Spleen (tissue), 11 donors: ENCODE data around the gene KCNK7. TPM values are rescaled to one million over a fixed set of nuclear protein-coding genes. Genes with fewer than 3 reads are reported as not detected.
A peak's percentile ranks its signal among the peaks of the same experiment; 100 is the strongest.

ENCODE experiments used
- DNase-seq: peaks from one replicate; pipeline ENCODE4 v3.0.0-alpha.2; 2020
- H3K27ac ChIP-seq, 8 donors: fragments of 200-600 bp; sonication (generic) in 7 of 8; 1 replicate in 4 of 8; 2 replicates in 4 of 8; pipeline versions ENCODE4 v1.5.0 to v1.8.0; 2016 to 2021; ENCODE audit warnings: inconsistent platforms in 4 of 8, mild to moderate bottlenecking in 4 of 8, moderate library complexity in 1 of 8
- H3K27me3 ChIP-seq, 7 donors: fragments of 200-600 bp; sonication (generic) in 6 of 7; replicated peaks in 1 of 7; 1 replicate in 4 of 7; 2 replicates in 3 of 7; pipeline versions ENCODE4 v1.5.0 to v1.8.0; 2016 to 2021; ENCODE audit warnings: inconsistent platforms in 3 of 7, mild to moderate bottlenecking in 1 of 7
- H3K36me3 ChIP-seq, 6 donors: fragments of 200-600 bp; sonication (generic) in 5 of 6; 1 replicate in 4 of 6; 2 replicates in 2 of 6; pipeline versions ENCODE4 v1.5.0 to v1.8.0; 2016 to 2021; ENCODE audit warnings: inconsistent platforms in 2 of 6
- H3K4me1 ChIP-seq, 6 donors: fragments of 200-600 bp; sonication (generic) in 5 of 6; 1 replicate in 3 of 6; 2 replicates in 3 of 6; pipeline versions ENCODE4 v1.5.0 to v1.8.0; 2016 to 2021; ENCODE audit warnings: inconsistent platforms in 3 of 6
- H3K4me3 ChIP-seq, 8 donors: fragments of 200-600 bp; sonication (generic) in 7 of 8; 1 replicate in 4 of 8; 2 replicates in 4 of 8; pipeline versions ENCODE4 v1.5.0 to v1.8.0; 2016 to 2021; ENCODE audit warnings: inconsistent platforms in 4 of 8, mild to moderate bottlenecking in 4 of 8, moderate library complexity in 2 of 8
- H3K9me3 ChIP-seq, 8 donors: fragments of 200-600 bp; sonication (generic) in 7 of 8; 1 replicate in 4 of 8; 2 replicates in 4 of 8; pipeline versions ENCODE4 v1.5.0 to v1.8.0; 2016 to 2021; ENCODE audit warnings: inconsistent platforms in 4 of 8
- POLR2A ChIP-seq, 3 donors: fragments of 450-650 bp; IDR thresholded peaks; one replicate each; pipeline ENCODE4 v1.5.1; 2017; ENCODE audit warnings: antibody characterized with exemption in 3 of 3, mild to moderate bottlenecking in 1 of 3
- POLR2AphosphoS5 ChIP-seq, 3 donors: sonication (generic); formaldehyde crosslinking; IDR thresholded peaks; one replicate each; pipeline ENCODE4 v1.5.1; 2017; ENCODE audit warnings: antibody characterized with exemption in 3 of 3
- WGBS, 5 donors: extraction: QIAGEN DNeasy Blood & Tissue Kit in 3 of 5; methylation state at CpG; one replicate each; pipeline versions ENCODE4 v1.1.5 to v1.1.7; 2013 to 2018; 5-methylcytosine and 5-hydroxymethylcytosine counted together
- intact Hi-C: fragments of 100-400 bp; cut with DNase I; formaldehyde crosslinking; loops from one replicate; pipeline ENCODE4 v1.15.0; 2023; ENCODE audit warnings: low total_unique reads
- microRNA-seq, 3 donors: library from miRNA; unstranded; fragments of <30 nt; microRNA quantifications; one replicate each; pipeline versions ENCODE4 to v1.1.0, GENCODE V29; 2019 to 2020
- polyA plus RNA-seq, 3 donors: library from polyadenylated mRNA; stranded (reverse); fragments of 200-250 nt; gene quantifications; one replicate each; pipeline ENCODE4 v1.2.1, GENCODE V29; 2013
- small RNA-seq, 4 donors: library from RNA; depleted of rRNA; stranded (forward); fragments of <200 nt; gene quantifications; one replicate each; pipeline ENCODE3, GENCODE V24; 2016
- total RNA-seq, 7 donors: library from RNA; depleted of rRNA in 3 of 7; stranded (reverse); fragments of >200 nt in 3 of 7; fragmentation: NEBNext Ultra II Directional in 4 of 7; extraction: Animal tissue kit (Norgen Biotek cat#: 25700) in 4 of 7; gene quantifications; one replicate each; pipeline versions ENCODE4 v1.1.0 to v1.2.1, GENCODE V29; 2016 to 2021
- TF ChIP-seq, protein P1 (sequence below), 11 experiments: fragments of 200-600 bp in 7 of 11; fragments of 450-650 bp in 4 of 11; sonication (generic) in 4 of 11; IDR thresholded peaks in 8 of 11; conservative IDR thresholded peaks in 3 of 11; 1 replicate in 7 of 11; 2 replicates in 4 of 11; pipeline versions ENCODE4 v1.4.0 to v1.8.0; 2016 to 2021; ENCODE audit warnings: antibody characterized with exemption in 11 of 11, inconsistent platforms in 4 of 11, mild to moderate bottlenecking in 1 of 11
- donor health status: healthy with polysubstance abuse.
- donor health status: DM: no; HTN: no; CAD: no; lungs with moderate emphysema.
- donor health status: DM: no; HTN: no; CAD: no.
- donor health status: Bipolar disorder and iron deficiency.
- donor health status: healthy.
- donor health status: DM: no; HTN: no; CAD: no.
- donor health status: DM: yes; HTN: yes; CAD: no.

The KCNK7 gene
- total and polyA plus RNA-seq, 10 donors, result 0.63 to 6.2 (median 1.8) TPM

- intact Hi-C loops, result no loop called here
- H3K27ac ChIP-seq, result peak overlapping the region in 5 of 8 donors; percentile 75 to 89 (median 83)
- H3K36me3 ChIP-seq, result peaks cover 0 to 7% (median 0%) of the 10 kb centered on the region in 6 donors
- peaks cover 21 to 64% (median 51%) of the 10 kb centered on the region in 6 donors for H3K4me1 ChIP-seq
- H3K9me3 ChIP-seq, result no peaks in the 10 kb centered on the region
- peak; percentile 87 for DNase-seq
- peak overlapping the region in 2 of 8 donors; percentile 36 to 66 for H3K4me3 ChIP-seq
- TF ChIP-seq, protein P1, sequence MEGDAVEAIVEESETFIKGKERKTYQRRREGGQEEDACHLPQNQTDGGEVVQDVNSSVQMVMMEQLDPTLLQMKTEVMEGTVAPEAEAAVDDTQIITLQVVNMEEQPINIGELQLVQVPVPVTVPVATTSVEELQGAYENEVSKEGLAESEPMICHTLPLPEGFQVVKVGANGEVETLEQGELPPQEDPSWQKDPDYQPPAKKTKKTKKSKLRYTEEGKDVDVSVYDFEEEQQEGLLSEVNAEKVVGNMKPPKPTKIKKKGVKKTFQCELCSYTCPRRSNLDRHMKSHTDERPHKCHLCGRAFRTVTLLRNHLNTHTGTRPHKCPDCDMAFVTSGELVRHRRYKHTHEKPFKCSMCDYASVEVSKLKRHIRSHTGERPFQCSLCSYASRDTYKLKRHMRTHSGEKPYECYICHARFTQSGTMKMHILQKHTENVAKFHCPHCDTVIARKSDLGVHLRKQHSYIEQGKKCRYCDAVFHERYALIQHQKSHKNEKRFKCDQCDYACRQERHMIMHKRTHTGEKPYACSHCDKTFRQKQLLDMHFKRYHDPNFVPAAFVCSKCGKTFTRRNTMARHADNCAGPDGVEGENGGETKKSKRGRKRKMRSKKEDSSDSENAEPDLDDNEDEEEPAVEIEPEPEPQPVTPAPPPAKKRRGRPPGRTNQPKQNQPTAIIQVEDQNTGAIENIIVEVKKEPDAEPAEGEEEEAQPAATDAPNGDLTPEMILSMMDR (IDR thresholded peaks at IDR 0.05 in 8 of 11, conservative IDR thresholded peaks at IDR 0.05 in 3 of 11), result peak in 1 of 11 experiments; percentile 16
- TF ChIP-seq POLR2A (IDR thresholded peaks at IDR 0.05) (no peak), POLR2AphosphoS5 (IDR thresholded peaks at IDR 0.05) (no peak)
- WGBS, 5 donors, result 80 to 86% (median 81%) methylated on average over 47 to 52 of the region's 52 CpGs
- H3K27me3 ChIP-seq, result no peaks in the 10 kb centered on the region
Measured at GRCh38 chr11:65547446-65548125, 48.0 kb downstream of the KCNK7 start.

GRCh38 chr11:65546217-65546958 lies 49.2 kb downstream of the KCNK7 start:
- intact Hi-C loops, result no loop called here
- peak overlapping the region; percentile 59 to 89 (median 80) for H3K27ac ChIP-seq
- H3K9me3 ChIP-seq, result no peaks in the 10 kb centered on the region
- H3K36me3 ChIP-seq, result peaks cover 0 to 7% (median 0%) of the 10 kb centered on the region in 6 donors
- DNase-seq, result peak; percentile 99
- H3K27me3 ChIP-seq, result no peaks in the 10 kb centered on the region
- 14 to 40% (median 25%) methylated on average over 29 to 64 of the region's 64 CpGs for WGBS, 5 donors
- H3K4me1 ChIP-seq, result peaks cover 11 to 58% (median 46%) of the 10 kb centered on the region in 6 donors
- no peak for TF ChIP-seq POLR2A (IDR thresholded peaks at IDR 0.05)
- TF ChIP-seq POLR2AphosphoS5 (IDR thresholded peaks at IDR 0.05), result peak; percentile 82 to 91 (median 86)
- TF ChIP-seq, protein P1 (IDR thresholded peaks at IDR 0.05 in 8 of 11, conservative IDR thresholded peaks at IDR 0.05 in 3 of 11), result peak in 2 of 11 experiments; percentile 15 to 42
- H3K4me3 ChIP-seq, result peak overlapping the region in 7 of 8 donors; percentile 25 to 66 (median 36)

DNA sequence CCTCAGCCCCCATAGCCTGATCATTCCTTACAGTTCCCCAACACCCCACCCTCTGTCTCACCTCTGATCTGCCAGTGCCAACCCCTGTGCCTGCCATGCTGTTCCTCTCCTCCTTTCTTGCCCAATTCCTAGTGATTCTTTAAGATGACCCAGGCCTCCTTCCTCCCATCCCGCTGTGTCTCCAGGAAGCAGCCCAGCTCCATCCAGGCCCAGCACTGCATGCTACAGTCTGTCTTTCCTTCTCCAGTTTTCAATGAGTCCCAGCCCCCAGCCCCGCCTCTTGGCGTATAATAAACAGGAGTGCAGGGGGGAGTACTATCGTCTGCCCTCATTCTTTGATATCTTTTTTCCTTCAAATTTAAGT lies 49.8 kb downstream of the KCNK7 start:
- Histone ChIP-seq H3K4me3 (peak overlapping the region in 5 of 8 donors; percentile 34 to 66 (median 43)), H3K27me3 (no peaks in the 10 kb centered on the region), H3K36me3 (peaks cover 0 to 7% (median 0%) of the 10 kb centered on the region in 6 donors), H3K9me3 (no peaks in the 10 kb centered on the region), H3K27ac (peak overlapping the region; percentile 59 to 89 (median 80)), H3K4me1 (peaks cover 10 to 58% (median 48%) of the 10 kb centered on the region in 6 donors)
- DNase-seq, result peak; percentile 77
- intact Hi-C loops, result no loop called here
- TF ChIP-seq, protein P1 (IDR thresholded peaks at IDR 0.05 in 8 of 11, conservative IDR thresholded peaks at IDR 0.05 in 3 of 11), result no peak
- TF ChIP-seq POLR2AphosphoS5 (IDR thresholded peaks at IDR 0.05), result no peak
- no peak for TF ChIP-seq POLR2A (IDR thresholded peaks at IDR 0.05)
- WGBS, 5 donors, result 44 to 59% (median 51%) methylated on average over 4 of the region's 4 CpGs

Small RNA genes within 50 kb of the gene (microRNA-seq; reads per million reads assigned to microRNA genes)
- 0 to 0.28 (median 0) reads per million in 3 donors for gene MIR4690

Small RNA genes within 50 kb of the gene (small RNA-seq; reads per million reads assigned to genes)
- 0 reads per million in 4 donors for gene AP001362.1
- gene MIR4690, result 0 to 0.17 (median 0.08) reads per million in 4 donors

Other genes starting within 250 kb of the KCNK7 start
- 1 to 10 TPM in 2 of 7 donors, under 1 TPM in 5; 0.56 to 2.7 (median 0.79) TPM for gene TIGD3, start 241.0 kb downstream of the KCNK7 start, total RNA-seq
- gene TIGD3, start 241.0 kb downstream of the KCNK7 start, polyA plus RNA-seq, result 1 to 10 TPM; 1.1 to 2.1 (median 1.4) TPM
- gene SLC25A45, start 213.2 kb downstream of the KCNK7 start, total RNA-seq, result 10 to 100 TPM; 11.6 to 33.4 (median 25.7) TPM
- gene SLC25A45, start 213.2 kb downstream of the KCNK7 start, polyA plus RNA-seq, result 10 to 100 TPM; 14.1 to 26.2 (median 24.1) TPM
- 100 to 1,000 TPM in 3 of 7 donors, 10 to 100 TPM in 4; 65.4 to 128 (median 99.5) TPM for gene FRMD8, start 209.2 kb downstream of the KCNK7 start, total RNA-seq
- 10 to 100 TPM; 19.3 to 32.0 (median 23.4) TPM for gene FRMD8, start 209.2 kb downstream of the KCNK7 start, polyA plus RNA-seq
- gene NEAT1, start 173.0 kb downstream of the KCNK7 start, total RNA-seq, result 1,000 to 10,000 TPM in 2 of 7 donors, 100 to 1,000 TPM in 5; 266 to 1,804 (median 799) TPM
- 1,000 to 10,000 TPM in 2 of 3 donors, 100 to 1,000 TPM in 1; 526 to 1,090 (median 1,018) TPM for gene NEAT1, start 173.0 kb downstream of the KCNK7 start, polyA plus RNA-seq
- gene MALAT1, start 96.8 kb downstream of the KCNK7 start, total RNA-seq, result over 10,000 TPM; 10,088 to 24,490 (median 13,598) TPM
- gene MALAT1, start 96.8 kb downstream of the KCNK7 start, polyA plus RNA-seq, result 100 to 1,000 TPM; 111 to 793 (median 171) TPM
- 100 to 1,000 TPM in 2 of 7 donors, 10 to 100 TPM in 5; 64.7 to 125 (median 77.4) TPM for gene SCYL1, start 70.7 kb downstream of the KCNK7 start, total RNA-seq
- 10 to 100 TPM; 52.4 to 70.6 (median 60.7) TPM for gene SCYL1, start 70.7 kb downstream of the KCNK7 start, polyA plus RNA-seq
- 100 to 1,000 TPM in 2 of 7 donors, 10 to 100 TPM in 5; 81.6 to 137 (median 95.8) TPM for gene LTBP3, start 37.4 kb downstream of the KCNK7 start, total RNA-seq
- 10 to 100 TPM; 20.6 to 57.0 (median 27.6) TPM for gene LTBP3, start 37.4 kb downstream of the KCNK7 start, polyA plus RNA-seq
- 10 to 100 TPM; 20.9 to 68.8 (median 34.4) TPM for gene ZNRD2, start 25.3 kb downstream of the KCNK7 start, total RNA-seq
- 10 to 100 TPM; 32.6 to 49.5 (median 42.5) TPM for gene ZNRD2, start 25.3 kb downstream of the KCNK7 start, polyA plus RNA-seq
- gene FAM89B, start 23.3 kb downstream of the KCNK7 start, total RNA-seq, result 10 to 100 TPM; 34.5 to 59.0 (median 48.4) TPM
- 10 to 100 TPM; 43.0 to 66.1 (median 50.1) TPM for gene FAM89B, start 23.3 kb downstream of the KCNK7 start, polyA plus RNA-seq
- gene EHBP1L1, start 19.7 kb downstream of the KCNK7 start, total RNA-seq, result 100 to 1,000 TPM; 151 to 365 (median 242) TPM
- 100 to 1,000 TPM in 2 of 3 donors, 10 to 100 TPM in 1; 44.3 to 174 (median 116) TPM for gene EHBP1L1, start 19.7 kb downstream of the KCNK7 start, polyA plus RNA-seq
- gene MAP3K11, start 18.4 kb upstream of the KCNK7 start, total RNA-seq, result 100 to 1,000 TPM in 3 of 7 donors, 10 to 100 TPM in 4; 93.5 to 158 (median 99.9) TPM
- 100 to 1,000 TPM in 1 of 3 donors, 10 to 100 TPM in 2; 29.4 to 109 (median 97.7) TPM for gene MAP3K11, start 18.4 kb upstream of the KCNK7 start, polyA plus RNA-seq
- 10 to 100 TPM; 38.6 to 51.3 (median 47.4) TPM for gene PCNX3, start 20.0 kb upstream of the KCNK7 start, total RNA-seq
- gene PCNX3, start 20.0 kb upstream of the KCNK7 start, polyA plus RNA-seq, result 10 to 100 TPM in 2 of 3 donors, 1 to 10 TPM in 1; 9.2 to 24.9 (median 17.7) TPM
- gene SIPA1, start 42.3 kb upstream of the KCNK7 start, total RNA-seq, result 100 to 1,000 TPM; 167 to 308 (median 255) TPM
- 100 to 1,000 TPM; 269 to 423 (median 327) TPM for gene SIPA1, start 42.3 kb upstream of the KCNK7 start, polyA plus RNA-seq
- 100 to 1,000 TPM in 1 of 7 donors, 10 to 100 TPM in 6; 68.2 to 115 (median 85.3) TPM for gene RELA, start 67.1 kb upstream of the KCNK7 start, total RNA-seq
- gene RELA, start 67.1 kb upstream of the KCNK7 start, polyA plus RNA-seq, result 10 to 100 TPM; 25.8 to 43.0 (median 25.9) TPM
- gene KAT5, start 116.5 kb upstream of the KCNK7 start, total RNA-seq, result 10 to 100 TPM; 55.0 to 85.8 (median 63.6) TPM
- 100 to 1,000 TPM in 1 of 3 donors, 10 to 100 TPM in 2; 55.3 to 103 (median 72.4) TPM for gene KAT5, start 116.5 kb upstream of the KCNK7 start, polyA plus RNA-seq
- gene RNASEH2C, start 125.0 kb upstream of the KCNK7 start, total RNA-seq, result 100 to 1,000 TPM in 2 of 7 donors, 10 to 100 TPM in 5; 51.0 to 141 (median 54.4) TPM
- gene RNASEH2C, start 125.0 kb upstream of the KCNK7 start, polyA plus RNA-seq, result 100 to 1,000 TPM in 2 of 3 donors, 10 to 100 TPM in 1; 56.3 to 124 (median 112) TPM
- gene AP5B1, start 185.2 kb upstream of the KCNK7 start, total RNA-seq, result 10 to 100 TPM; 28.9 to 58.9 (median 33.1) TPM
- gene AP5B1, start 185.2 kb upstream of the KCNK7 start, polyA plus RNA-seq, result 10 to 100 TPM in 1 of 3 donors, 1 to 10 TPM in 2; 2.8 to 12.6 (median 3.3) TPM
- under 1 TPM in 2 of 7 donors, not detected in 5; 0.14 to 0.47 TPM for gene OVOL1, start 191.3 kb upstream of the KCNK7 start, total RNA-seq
- under 1 TPM in 2 of 3 donors, not detected in 1; 0.03 to 0.06 TPM for gene OVOL1, start 191.3 kb upstream of the KCNK7 start, polyA plus RNA-seq
- gene SNX32, start 238.2 kb upstream of the KCNK7 start, total RNA-seq, result 1 to 10 TPM in 2 of 7 donors, under 1 TPM in 3, not detected in 2; 0.22 to 1.2 (median 0.77) TPM
- 1 to 10 TPM in 1 of 3 donors, under 1 TPM in 2; 0.45 to 1.5 (median 0.89) TPM for gene SNX32, start 238.2 kb upstream of the KCNK7 start, polyA plus RNA-seq